GM19463 (cell line): Measurements from ENCODE around the gene AUP1.

Experiments used
- ATAC-seq: cut with Tn5 transposase; IDR thresholded peaks from one replicate; pipeline ENCODE4 v1.9.1; 2021; ENCODE audit warnings: mild to moderate bottlenecking, moderate library complexity; ENCODE audit not compliant: unreplicated experiment

The AUP1 gene

GRCh38 chr2:74514368-74515270 is 14.9 kb downstream of the AUP1 start, which contains the start of gene TLX2:
Gene TLX2 (plus strand): TSS chr2:74514450. CDS start chr2:74514807, 357 bp downstream.
- no peak for ATAC-seq

- ATAC-seq = no peak
Observed at GRCh38 chr2:74513605-74514367, 15.7 kb downstream of the AUP1 start.

GRCh38 chr2:74512744-74513604 is 16.5 kb downstream of the AUP1 start:
- no peak for ATAC-seq

GRCh38 chr2:74511104-74511989 is 18.2 kb downstream of the AUP1 start:
- ATAC-seq = no peak

- ATAC-seq = no peak
Observed at GRCh38 chr2:74510272-74510671, 19.2 kb downstream of the AUP1 start.

- ATAC-seq = peak; percentile 1
Observed at GRCh38 chr2:74507926-74508520, 21.5 kb downstream of the AUP1 start.

GRCh38 chr2:74507145-74507925 is 22.2 kb downstream of the AUP1 start, which contains the start of gene PCGF1:
Gene PCGF1 (minus strand): TSS chr2:74507695. CDS start chr2:74507668, 27 bp downstream.
- peak; percentile 81 for ATAC-seq

GRCh38 chr2:74505448-74506246 is 23.9 kb downstream of the AUP1 start:
- no peak for ATAC-seq

GRCh38 chr2:74504591-74504990 is 24.9 kb downstream of the AUP1 start:
- ATAC-seq = no peak

GRCh38 chr2:74503506-74504475 is 25.7 kb downstream of the AUP1 start:
- no peak for ATAC-seq

GRCh38 chr2:74502720-74503505 is 26.6 kb downstream of the AUP1 start:
- ATAC-seq = peak; percentile 48

GRCh38 chr2:74502147-74502719 is 27.3 kb downstream of the AUP1 start:
- no peak for ATAC-seq

GRCh38 chr2:74501335-74502071 is 28.0 kb downstream of the AUP1 start:
- no peak for ATAC-seq

GRCh38 chr2:74500578-74500946 is 28.9 kb downstream of the AUP1 start:
- no peak for ATAC-seq
